K562 (cell line): ENCODE data around the gene ANKRD66. TPM values are rescaled to one million over a fixed set of nuclear protein-coding genes. Genes with fewer than 3 reads are reported as not detected.

Experiments used
- ATAC-seq: fragments of 200-7000 bp; cut with Tn5 transposase; 3 replicates; pipeline ENCODE4 v1.9.1; 2020; ENCODE audit warnings: moderate library complexity
- BruUV-seq: library from RNA; stranded (reverse); fragments of 400-500 nt; replicated peaks from 2 replicates; lab custom pipeline; 2021; lab: Mats Ljungman, UMichigan
- CTCF ChIA-PET: fragments of 300-600 bp; formaldehyde crosslinking; extraction: SDS; loops from one replicate; lab custom pipeline; 2021; ENCODE audit warnings: low intra/inter-chr PET ratio; lab: Yijun Ruan, JAX
- POLR2A ChIA-PET: fragments of 300-600, 350-650 bp; sonication (Branson Sonifier 250); formaldehyde crosslinking; extraction: SDS; loops from one replicate; lab custom pipeline; 2021; ENCODE audit warnings: antibody characterized with exemption, inconsistent platforms; lab: Yijun Ruan, JAX
- DNase-seq, 4 experiments: peaks; one replicate each; pipeline versions ENCODE4 v3.0.0 to v3.0.0-alpha.2; 2011 to 2018; ENCODE audit warnings: low spot score in 3 of 4, mixed read lengths in 3 of 4; ENCODE audit errors: extremely low read depth in 1 of 4
- FAIRE-seq: peaks from 2 replicates; lab custom pipeline; 2011; peaks lifted over from hg19 to GRCh38; lab: Jason Lieb, UNC
- H2AFZ ChIP-seq: 2 replicates; pipeline ENCODE4 v1.6.0; 2011; ENCODE audit warnings: low read depth, low read length, control low read depth, inconsistent platforms
- H3K27ac ChIP-seq: fragments of 200-600 bp; 3 replicates; pipeline ENCODE4 v1.8.0; 2011; ENCODE audit warnings: low read depth, mild to moderate bottlenecking, control low read depth, inconsistent platforms, low read length, moderate library complexity, mixed read lengths; ENCODE audit errors: extremely low read depth
- H3K27me3 ChIP-seq, 2 experiments: fragments of 300-600 bp in 1 of 2; 2 replicates in 1 of 2; 3 replicates in 1 of 2; pipeline versions ENCODE4 v1.6.0 to v1.8.0; 2011; ENCODE audit warnings: inconsistent platforms in 2 of 2, low read length in 2 of 2, mild to moderate bottlenecking in 1 of 2, mixed read lengths in 1 of 2, moderate library complexity in 1 of 2; ENCODE audit not compliant: control insufficient read depth in 2 of 2, insufficient read depth in 2 of 2
- H3K36me3 ChIP-seq: fragments of 300-600 bp; 3 replicates; pipeline ENCODE4 v1.8.0; 2011; ENCODE audit warnings: mild to moderate bottlenecking, low read length, inconsistent platforms; ENCODE audit not compliant: control insufficient read depth, insufficient read depth
- H3K4me1 ChIP-seq, 2 experiments: fragments of 200-600 bp in 1 of 2; replicated peaks in 1 of 2; 2 replicates in 1 of 2; 3 replicates in 1 of 2; pipeline versions ENCODE4 v1.5.1 to v1.8.0; 2011; ENCODE audit warnings: inconsistent platforms in 2 of 2, low read length in 2 of 2, mild to moderate bottlenecking in 1 of 2, mixed read lengths in 1 of 2, moderate library complexity in 1 of 2; ENCODE audit not compliant: control insufficient read depth in 2 of 2, insufficient read depth in 2 of 2
- H3K4me2 ChIP-seq: 2 replicates; pipeline ENCODE4 v1.6.1; 2011; ENCODE audit warnings: low read length, control low read depth, inconsistent platforms, mixed read lengths; ENCODE audit not compliant: insufficient read depth
- H3K4me3 ChIP-seq: fragments of 200-600 bp; sonication (generic), shearing (Covaris generic); 2 replicates; pipeline ENCODE4 v1.5.1; 2016; ENCODE audit warnings: control low read depth, inconsistent platforms
- H3K79me2 ChIP-seq: fragments of 200-600 bp; 3 replicates; pipeline ENCODE4 v1.8.0; 2011; ENCODE audit warnings: low read length, inconsistent platforms; ENCODE audit not compliant: control insufficient read depth, insufficient read depth
- H3K9ac ChIP-seq, 2 experiments: 2 replicates each; pipeline versions ENCODE4 v1.6.0 to v1.6.1; 2011; ENCODE audit warnings: low read depth in 2 of 2, low read length in 2 of 2, control low read depth in 1 of 2, inconsistent platforms in 1 of 2, mild to moderate bottlenecking in 1 of 2, mixed read lengths in 1 of 2; ENCODE audit not compliant: insufficient read depth in 1 of 2
- H3K9me1 ChIP-seq: one replicate; pipeline ENCODE4 v1.6.0; 2011; ENCODE audit warnings: inconsistent platforms, mild to moderate bottlenecking, low read length, moderate library complexity; ENCODE audit not compliant: control insufficient read depth, insufficient read depth
- H3K9me3 ChIP-seq: replicated peaks from 2 replicates; pipeline ENCODE4 v1.5.1; 2011; ENCODE audit warnings: low read depth, low read length, inconsistent platforms; ENCODE audit not compliant: control insufficient read depth, insufficient read depth
- H4K20me1 ChIP-seq: replicated peaks from 2 replicates; pipeline ENCODE4 v1.6.1; 2011; ENCODE audit warnings: low read length, inconsistent platforms, mixed read lengths; ENCODE audit not compliant: control insufficient read depth, insufficient read depth
- E4F1 ChIP-seq: fragments of 250-450 bp; sonication (Bioruptor Pico); IDR thresholded peaks from 2 replicates; pipeline ENCODE4 v1.5.0; 2021; ENCODE audit warnings: mild to moderate bottlenecking, borderline replicate concordance
- ETV1 ChIP-seq: fragments of 450-650 bp; conservative IDR thresholded peaks from 2 replicates; pipeline ENCODE4 v1.6.1; 2016; ENCODE audit warnings: missing genetic modification characterization, control low read depth, low read depth, missing compliant biosample characterization
- HNRNPL ChIP-seq: fragments of 200-400 bp; formaldehyde crosslinking; IDR thresholded peaks from 2 replicates; pipeline ENCODE4 v1.6.1; 2017; ENCODE audit warnings: low read depth, mild to moderate bottlenecking, low read length
- SMAD4 ChIP-seq: fragments of 250-450 bp; sonication (Bioruptor Pico); conservative IDR thresholded peaks from 2 replicates; pipeline ENCODE4 v1.8.0; 2021; ENCODE audit warnings: inconsistent platforms, mild to moderate bottlenecking, moderate library complexity
- SP2 ChIP-seq: IDR thresholded peaks from 2 replicates; pipeline ENCODE4 v1.6.1; 2011; ENCODE audit warnings: mild to moderate bottlenecking, low read depth, low read length, moderate library complexity; ENCODE audit not compliant: poor library complexity, severe bottlenecking; ENCODE audit errors: extremely low read depth
- TARDBP ChIP-seq: fragments of 450-650 bp; IDR thresholded peaks from 2 replicates; pipeline ENCODE4 v1.6.1; 2016
- ZBTB40 ChIP-seq, 2 experiments: fragments of 450-650 bp in 1 of 2; sonication (generic) in 1 of 2; formaldehyde crosslinking in 1 of 2; IDR thresholded peaks; 2 replicates each; pipeline versions ENCODE4 v1.7.1 to v1.9.0; 2016 to 2022; ENCODE audit warnings: inconsistent platforms in 1 of 2, mild to moderate bottlenecking in 1 of 2, missing genetic modification reagents in 1 of 2
- ZNF165 ChIP-seq: fragments of 250-450 bp; sonication (Bioruptor Pico); IDR thresholded peaks from 2 replicates; pipeline ENCODE4 v1.4.0; 2020; ENCODE audit warnings: borderline replicate concordance
- ZNF184 ChIP-seq: sonication (generic); formaldehyde crosslinking; IDR thresholded peaks from 2 replicates; pipeline ENCODE4 v1.5.0; 2020; ENCODE audit warnings: missing genetic modification reagents
- ZSCAN29 ChIP-seq: fragments of 450-650 bp; IDR thresholded peaks from 2 replicates; pipeline ENCODE4 v1.6.1; 2017
- in situ Hi-C: fragments of 300-500 bp; cut with MboI; formaldehyde crosslinking; loops from 4 replicates; pipeline ENCODE4 v1.15.0; 2018; ENCODE audit warnings: inconsistent platforms, mixed read lengths
- intact Hi-C: fragments of 100-400 bp; cut with micrococcal nuclease; formaldehyde crosslinking; loops from 2 replicates; pipeline ENCODE4 v1.14.2; 2022
- polyA plus RNA-seq, 8 experiments: library from polyadenylated mRNA; depleted of rRNA in 4 of 8; stranded (reverse) in 5 of 8; unstranded in 3 of 8; fragments of >200 nt; fragmentation: Nextera tagmentation in 2 of 8; fragmentation: Illumina TruSeq in 1 of 8; extraction: Ambion mirVana in 2 of 8; extraction: Trizol in 1 of 8; gene quantifications; 2 replicates each; pipeline versions ENCODE4 v1.2.1 to v1.2.3, GENCODE V29; 2011 to 2014; ENCODE audit warnings: inconsistent platforms in 1 of 8, missing spikeins in 1 of 8
- total RNA-seq, 7 experiments: library from RNA; depleted of rRNA in 6 of 7; stranded (reverse); fragments of >200 nt in 6 of 7; fragmentation: Illumina TruSeq in 2 of 7; extraction: Trizol in 2 of 7; gene quantifications; 2 replicates each; pipeline versions ENCODE4 v1.2.1 to v1.2.3, GENCODE V29; 2011 to 2021; ENCODE audit warnings: low replicate concordance in 1 of 7

Gene ANKRD66
- total and polyA plus RNA-seq, 9 of the 15 experiments (the other 6 are each of a cell fraction or from before 2014, with no cell fraction given) = not detected

GRCh38 chr6:46715141-46715540 lies 31.6 kb upstream of the ANKRD66 start:
- no peak for TF ChIP-seq SP2
- no peak for TF ChIP-seq ZBTB40 (IDR thresholded peaks at IDR 0.05)
- TF ChIP-seq ZBTB40 (CRISPR knock-in tag; IDR thresholded peaks at IDR 0.05) = no peak
- no peak for TF ChIP-seq TARDBP
- TF ChIP-seq SMAD4 = no peak
- no peak for TF ChIP-seq ZSCAN29
- no peak for TF ChIP-seq ZNF184 (CRISPR knock-in tag)
- no peak for TF ChIP-seq ZNF165 (CRISPR knock-in tag)
- no peak for TF ChIP-seq HNRNPL
- no peak for TF ChIP-seq E4F1 (CRISPR knock-in tag)
- no peak for TF ChIP-seq ETV1
- H3K4me2 ChIP-seq = no peak overlapping the region
- H3K79me2 ChIP-seq = no peaks in the 10 kb centered on the region
- no peaks in the 10 kb centered on the region for H3K36me3 ChIP-seq
- H2AFZ ChIP-seq = no peak overlapping the region
- intact Hi-C loops (no loop called here), in situ Hi-C loops (no loop called here)
- no peaks in the 10 kb centered on the region for H4K20me1 ChIP-seq
- H3K4me1 ChIP-seq = no peaks in the 10 kb centered on the region
- no peaks in the 10 kb centered on the region for H3K9me3 ChIP-seq
- CTCF ChIA-PET = no interaction called here
- POLR2A ChIA-PET = no interaction called here
- DNase-seq (no peak), ATAC-seq (no peak), FAIRE-seq (no peak)
- H3K9me1 ChIP-seq = no peaks in the 10 kb centered on the region
- no peaks in the 10 kb centered on the region for H3K27me3 ChIP-seq
- no TSS peak for BruUV-seq
- no peak overlapping the region for H3K27ac ChIP-seq
- H3K4me3 ChIP-seq = no peak overlapping the region
- no peak overlapping the region for H3K9ac ChIP-seq
